K562 (cell line): ENCODE measurements around the gene PCDH11X.
"Not testable (repeated sequence)": the region's sequence is repeated elsewhere in the genome, so short reads cannot be mapped to it uniquely, and the experiment has no call there.

Source experiments
- CHD2 ChIP-seq: IDR thresholded peaks from 2 replicates; pipeline ENCODE4 v1.6.1; 2011; ENCODE audit warnings: low read depth, low read length
- HNRNPL ChIP-seq: fragments of 200-400 bp; formaldehyde crosslinking; IDR thresholded peaks from 2 replicates; pipeline ENCODE4 v1.6.1; 2017; ENCODE audit warnings: low read depth, mild to moderate bottlenecking, low read length
- RERE ChIP-seq: sonication (generic); formaldehyde crosslinking; IDR thresholded peaks from 2 replicates; pipeline ENCODE4 v1.8.0; 2023; ENCODE audit warnings: missing genetic modification reagents, mild to moderate bottlenecking, borderline replicate concordance
- RFX5 ChIP-seq: IDR thresholded peaks from 2 replicates; pipeline ENCODE4 v1.6.1; 2011; ENCODE audit warnings: low read depth, mild to moderate bottlenecking, improper control_type of control experiment, low read length

GRCh38 chrX:91780008-91780407 lies 833 bp downstream of the PCDH11X start:
- not testable (repeated sequence) for TF ChIP-seq CHD2; HNRNPL; RERE (CRISPR knock-in tag); RFX5
